H1 (cell line): Measurements from ENCODE around the gene CPNE4. TPM values are rescaled to one million over a fixed set of nuclear protein-coding genes. Genes with fewer than 3 reads are reported as not detected.

Experiments
- CTCF ChIA-PET: fragments of 300-600 bp; sonication (Branson Sonifier 250); formaldehyde crosslinking; loops from one replicate; lab custom pipeline; 2021; ENCODE audit not compliant: partially characterized antibody; lab: Charles Lee
- POLR2A ChIA-PET: fragments of 300-600 bp; sonication (Branson Sonifier 250); formaldehyde crosslinking; loops from one replicate; lab custom pipeline; 2021; ENCODE audit warnings: inconsistent platforms; ENCODE audit not compliant: partially characterized antibody; lab: Charles Lee
- DNase-seq, 2 experiments: peaks; one replicate each; pipeline versions ENCODE4 v3.0.0 to v3.0.0-alpha.2; 2010 to 2022; ENCODE audit warnings: low spot score in 2 of 2, low read depth in 1 of 2, mixed read lengths in 1 of 2
- FAIRE-seq: peaks from 2 replicates; lab custom pipeline; 2011; peaks lifted over from hg19 to GRCh38; lab: Jason Lieb, UNC
- H2AFZ ChIP-seq: 2 replicates; pipeline ENCODE4 v1.8.1; 2012; ENCODE audit warnings: low read length, inconsistent platforms
- H2AK5ac ChIP-seq: 2 replicates; pipeline ENCODE4 v1.6.1; 2013; ENCODE audit warnings: low read depth, low read length
- H2BK120ac ChIP-seq: replicated peaks from 2 replicates; pipeline ENCODE3; 2013; ENCODE audit warnings: low read depth, low read length, inconsistent platforms
- H2BK12ac ChIP-seq: 2 replicates; pipeline ENCODE4 v1.6.1; 2013; ENCODE audit warnings: low read depth, low read length
- H2BK15ac ChIP-seq: 2 replicates; pipeline ENCODE4 v1.6.1; 2013; ENCODE audit warnings: low read length
- H2BK20ac ChIP-seq: 2 replicates; pipeline ENCODE4 v1.6.1; 2013; ENCODE audit warnings: low read length
- H2BK5ac ChIP-seq: 2 replicates; pipeline ENCODE4 v1.6.1; 2013; ENCODE audit warnings: low read depth, low read length
- H3K14ac ChIP-seq: 2 replicates; pipeline ENCODE4 v1.6.1; 2013; ENCODE audit warnings: inconsistent platforms; ENCODE audit not compliant: insufficient read length
- H3K18ac ChIP-seq: 2 replicates; pipeline ENCODE4 v1.6.1; 2013; ENCODE audit warnings: low read length; ENCODE audit errors: extremely low read depth
- H3K23ac ChIP-seq: 2 replicates; pipeline ENCODE4 v1.6.1; 2013; ENCODE audit warnings: inconsistent platforms; ENCODE audit not compliant: insufficient read length
- H3K23me2 ChIP-seq: 2 replicates; pipeline ENCODE4 v1.6.1; 2013; ENCODE audit warnings: low read depth, low read length
- H3K27ac ChIP-seq: 2 replicates; pipeline ENCODE4 v1.6.1; 2011; ENCODE audit warnings: low read depth, low read length, inconsistent platforms
- H3K27me3 ChIP-seq, 4 experiments: replicated peaks in 1 of 4; 1 replicate in 1 of 4; 2 replicates in 3 of 4; pipeline versions ENCODE4 v1.6.1 to v1.8.1; 2011 to 2013; ENCODE audit warnings: low read length in 3 of 4, mild to moderate bottlenecking in 3 of 4, inconsistent platforms in 2 of 4, mixed read lengths in 2 of 4, moderate library complexity in 1 of 4; ENCODE audit not compliant: control insufficient read depth in 3 of 4, insufficient read depth in 3 of 4; ENCODE audit errors: extremely low read depth in 1 of 4
- H3K36me3 ChIP-seq, 4 experiments: 2 replicates each; pipeline versions ENCODE4 v1.6.1 to v1.8.1; 2011 to 2013; ENCODE audit warnings: mild to moderate bottlenecking in 4 of 4, low read length in 3 of 4, moderate library complexity in 2 of 4, control low read depth in 1 of 4, inconsistent platforms in 1 of 4; ENCODE audit not compliant: insufficient read depth in 4 of 4, control insufficient read depth in 2 of 4
- H3K4ac ChIP-seq: replicated peaks from 2 replicates; pipeline ENCODE3; 2013; ENCODE audit warnings: low read length, low read depth, mixed read lengths, inconsistent platforms; ENCODE audit not compliant: insufficient read length
- H3K4me1 ChIP-seq, 4 experiments: replicated peaks in 1 of 4; 1 replicate in 1 of 4; 2 replicates in 3 of 4; pipeline versions ENCODE4 v1.6.1 to v1.8.1; 2011 to 2013; ENCODE audit warnings: low read length in 3 of 4, inconsistent platforms in 2 of 4, mixed read lengths in 1 of 4; ENCODE audit not compliant: insufficient read depth in 4 of 4, control insufficient read depth in 3 of 4
- H3K4me2 ChIP-seq, 2 experiments: 2 replicates each; pipeline versions ENCODE4 v1.6.1 to v1.8.1; 2011 to 2013; ENCODE audit warnings: low read depth in 2 of 2, low read length in 2 of 2, control low read depth in 1 of 2, inconsistent platforms in 1 of 2, mild to moderate bottlenecking in 1 of 2; ENCODE audit not compliant: insufficient read depth in 1 of 2
- H3K4me3 ChIP-seq, 4 experiments: fragments of 200-600, 300-600 bp in 1 of 4; sonication (generic), shearing (Covaris generic), sonication (Bioruptor Twin) in 1 of 4; 2 replicates each; pipeline versions ENCODE4 v1.5.1 to v1.8.1; 2011 to 2016; ENCODE audit warnings: low read length in 4 of 4, low read depth in 3 of 4, control low read depth in 2 of 4, inconsistent platforms in 2 of 4, mild to moderate bottlenecking in 2 of 4, mixed read lengths in 1 of 4, moderate library complexity in 1 of 4; ENCODE audit not compliant: insufficient read depth in 2 of 4; ENCODE audit errors: extremely low read depth in 1 of 4
- H3K56ac ChIP-seq: replicated peaks from 2 replicates; pipeline ENCODE3; 2013; ENCODE audit warnings: low read depth, mild to moderate bottlenecking, mixed read lengths, low read length, inconsistent platforms; ENCODE audit not compliant: insufficient read length
- H3K79me1 ChIP-seq: 2 replicates; pipeline ENCODE4 v1.6.1; 2013; ENCODE audit warnings: low read depth, low read length, control low read depth
- H3K79me2 ChIP-seq, 2 experiments: 2 replicates each; pipeline versions ENCODE4 v1.6.1 to v1.8.1; 2012 to 2013; ENCODE audit warnings: low read length in 2 of 2, mild to moderate bottlenecking in 2 of 2, inconsistent platforms in 1 of 2; ENCODE audit not compliant: insufficient read depth in 2 of 2, control insufficient read depth in 1 of 2
- H3K9ac ChIP-seq, 4 experiments: replicated peaks in 1 of 4; 1 replicate in 1 of 4; 2 replicates in 3 of 4; pipeline versions ENCODE4 v1.6.1 to v1.8.1; 2011 to 2013; ENCODE audit warnings: low read depth in 3 of 4, low read length in 3 of 4, control low read depth in 2 of 4, mild to moderate bottlenecking in 2 of 4, moderate library complexity in 2 of 4, inconsistent platforms in 1 of 4; ENCODE audit errors: extremely low read depth in 1 of 4
- H3K9me3 ChIP-seq, 2 experiments: 2 replicates each; pipeline versions ENCODE4 v1.6.1 to v1.8.1; 2012 to 2013; ENCODE audit warnings: mild to moderate bottlenecking in 2 of 2, moderate library complexity in 2 of 2, control low read depth in 1 of 2, inconsistent platforms in 1 of 2, low read depth in 1 of 2, low read length in 1 of 2, mixed read lengths in 1 of 2; ENCODE audit not compliant: insufficient read depth in 2 of 2
- H4K20me1 ChIP-seq, 2 experiments: replicated peaks in 1 of 2; 2 replicates each; pipeline versions ENCODE3 to v1.8.1; 2011 to 2013; ENCODE audit warnings: inconsistent platforms in 2 of 2, low read length in 2 of 2, mild to moderate bottlenecking in 1 of 2; ENCODE audit not compliant: insufficient read depth in 2 of 2, control insufficient read depth in 1 of 2
- H4K5ac ChIP-seq: 2 replicates; pipeline ENCODE4 v1.6.1; 2013; ENCODE audit warnings: low read length, low read depth, mixed read lengths, inconsistent platforms; ENCODE audit not compliant: insufficient read length
- H4K8ac ChIP-seq: 2 replicates; pipeline ENCODE4 v1.8.0; 2013; ENCODE audit warnings: mild to moderate bottlenecking, moderate library complexity, low read length, inconsistent platforms; ENCODE audit not compliant: insufficient read depth; ENCODE audit errors: extremely low read depth
- H4K91ac ChIP-seq: replicated peaks from 2 replicates; pipeline ENCODE3; 2013; ENCODE audit warnings: low read length, mixed read lengths, inconsistent platforms; ENCODE audit not compliant: insufficient read length
- BRCA1 ChIP-seq: IDR thresholded peaks from 2 replicates; pipeline ENCODE4 v1.6.1; 2012; ENCODE audit warnings: low read depth, low read length, improper control_type of control experiment
- CBX8 ChIP-seq: fragments of 300-800, 300-1000 bp; sonication (generic); IDR thresholded peaks from 2 replicates; pipeline ENCODE4 v1.7.1; 2016; ENCODE audit warnings: low read depth, low read length, borderline replicate concordance
- CHD2 ChIP-seq: IDR thresholded peaks from 2 replicates; pipeline ENCODE4 v1.6.1; 2012; ENCODE audit warnings: low read length, improper control_type of control experiment
- KDM4A ChIP-seq: IDR thresholded peaks from one replicate; pipeline ENCODE4 v1.7.1; 2012; ENCODE audit warnings: low read depth, mild to moderate bottlenecking, moderate library complexity, low read length, inconsistent platforms; ENCODE audit not compliant: severe bottlenecking
- NANOG ChIP-seq: IDR thresholded peaks from 2 replicates; pipeline ENCODE4 v1.6.1; 2011; ENCODE audit warnings: low read length, low read depth, mild to moderate bottlenecking, inconsistent platforms; ENCODE audit not compliant: insufficient read depth, poor library complexity, severe bottlenecking
- POU5F1 ChIP-seq: IDR thresholded peaks from 2 replicates; pipeline ENCODE4 v1.6.1; 2011; ENCODE audit warnings: low read depth, mild to moderate bottlenecking, low read length, moderate library complexity
- TEAD4 ChIP-seq: IDR thresholded peaks from 2 replicates; pipeline ENCODE4 v1.6.1; 2012; ENCODE audit warnings: low read depth, low read length, inconsistent platforms, mixed read lengths
- WGBS, 2 experiments: shearing (Covaris generic) in 1 of 2; methylation state at CpG; one replicate each; pipeline versions ENCODE4 v1.1.6 to v1.1.7; 2013 to 2015; ENCODE audit warnings: low lambda C conversion rate in 2 of 2, mixed read lengths in 2 of 2, inconsistent platforms in 1 of 2, low coverage in 1 of 2, missing lambda C conversion rate in 1 of 2; ENCODE audit not compliant: insufficient replicate concordance in 2 of 2, insufficient coverage in 1 of 2, insufficient read length in 1 of 2; ENCODE audit errors: extremely low coverage in 1 of 2, missing lambda C conversion rate in 1 of 2; 5-methylcytosine and 5-hydroxymethylcytosine counted together
- polyA plus RNA-seq, 7 experiments: library from polyadenylated mRNA; depleted of rRNA in 3 of 7; stranded (reverse) in 5 of 7; unstranded in 2 of 7; fragments of >200 nt in 5 of 7; fragments of 200-250 nt in 2 of 7; gene quantifications; 1 replicate in 5 of 7; 2 replicates in 1 of 7; 4 replicates in 1 of 7; pipeline versions ENCODE4 v1.2.1 to v1.2.3, GENCODE V29; 2011 to 2013; ENCODE audit warnings: missing spikeins in 2 of 7, mixed read lengths in 2 of 7
- total RNA-seq: library from RNA; stranded (reverse); fragmentation: NEBNext Ultra II Directional; extraction: Animal tissue kit (Norgen Biotek cat#: 25700); gene quantifications from 2 replicates; pipeline ENCODE4 v1.2.1, GENCODE V29; 2021

The CPNE4 gene
- total and polyA plus RNA-seq, 2 of the 8 experiments (the other 6 are each of a cell fraction or from before 2014, with no cell fraction given) = 0.82 to 3.8 TPM

DNA sequence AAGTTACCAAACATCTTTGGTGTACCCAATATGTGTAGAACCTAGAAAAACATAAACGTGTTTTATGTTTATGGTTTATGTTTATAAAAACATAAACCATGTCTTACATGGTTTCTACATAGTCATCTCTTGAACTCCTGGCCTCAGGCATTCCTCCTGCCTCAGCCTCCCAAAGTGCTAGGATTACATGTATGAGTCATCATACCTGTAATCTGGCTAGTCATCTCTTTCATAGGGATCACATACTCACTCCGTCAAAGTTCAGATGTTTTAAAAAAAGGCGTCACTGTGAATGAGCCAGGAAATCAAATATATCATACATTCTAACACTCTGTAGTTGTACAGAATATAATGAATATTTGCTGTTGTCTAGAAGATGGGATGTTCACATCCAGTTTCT lies 178.6 kb downstream of the CPNE4 start:
- Histone ChIP-seq H4K20me1 (no peaks in the 10 kb centered on the region), H2AFZ (no peak overlapping the region), H3K4me1 (no peaks in the 10 kb centered on the region), H3K79me2 (no peaks in the 10 kb centered on the region), H4K8ac (no peak overlapping the region), H3K14ac (no peak overlapping the region), H3K9ac (no peak overlapping the region), H2BK120ac (no peak overlapping the region), H3K4me3 (no peak overlapping the region), H3K23me2 (no peaks in the 10 kb centered on the region), H3K27me3 (no peaks in the 10 kb centered on the region), H3K18ac (no peak overlapping the region), H4K5ac (no peak overlapping the region), H3K4me2 (no peak overlapping the region), H4K91ac (no peak overlapping the region), H2BK20ac (no peak overlapping the region), H3K4ac (no peak overlapping the region), H3K36me3 (no peaks in the 10 kb centered on the region), H3K23ac (no peak overlapping the region), H3K27ac (no peak overlapping the region), H3K9me3 (no peaks in the 10 kb centered on the region), H2BK15ac (no peak overlapping the region), H2BK5ac (no peak overlapping the region), H2BK12ac (no peak overlapping the region), H3K56ac (no peak overlapping the region), H3K79me1 (no peaks in the 10 kb centered on the region), H2AK5ac (no peak overlapping the region)
- DNase-seq = no peak
- no peak for TF ChIP-seq POU5F1
- TF ChIP-seq TEAD4 = no peak
- TF ChIP-seq CBX8 = no peak
- TF ChIP-seq BRCA1 = no peak
- TF ChIP-seq CHD2 = no peak
- no peak for TF ChIP-seq NANOG
- no peak for TF ChIP-seq KDM4A
- FAIRE-seq = no peak
- ChIA-PET POLR2A (no interaction called here), CTCF (interaction anchor here (0.7 kb wide), 1 partner anchor 59 kb away, joined by 3 read pairs; no protein-coding TSS in a partner anchor)
- WGBS, 2 experiments = 89% methylated on average over 3 of the region's 3 CpGs; no CpG with 5 or more reads in 1 of the 2 experiments
